ENCODE data around the gene KRT84. TPM values are rescaled to one million over a fixed set of nuclear protein-coding genes. Genes with fewer than 3 reads are reported as not detected.

The KRT84 gene
- polyA plus RNA-seq, 3 donors = not detected

GRCh38 chr12:52392465-52393007, 7.1 kb upstream of the KRT84 start:
- no peaks in the 10 kb centered on the region for H3K4me1 Mint-ChIP-seq
- H3K27me3 Mint-ChIP-seq (ENCODE audit: low read depth in 3 of 3) = peaks cover 2 to 9% (median 7%) of the 10 kb centered on the region in 3 donors
- no peaks in the 10 kb centered on the region for H3K9me3 Mint-ChIP-seq
- no peak for TF ChIP-seq CTCF (IDR thresholded peaks at IDR 0.05)
- Histone ChIP-seq H3K27me3 (ENCODE audit: control insufficient read depth in 2 of 2, insufficient read depth in 2 of 2, low read length in 2 of 2) (no peaks in the 10 kb centered on the region), H3K9me3 (replicated peaks in 1 of 2; ENCODE audit: control insufficient read depth in 1 of 2, insufficient read depth in 1 of 2, low read length in 2 of 2) (no peaks in the 10 kb centered on the region), H3K4me3 (replicated peaks in 1 of 3; ENCODE audit: low read depth in 2 of 3, low read length in 3 of 3) (no peak overlapping the region), H3K4me1 (ENCODE audit: control insufficient read depth in 1 of 2, insufficient read depth in 2 of 2, low read length in 2 of 2) (no peaks in the 10 kb centered on the region), H3K9ac (ENCODE audit: insufficient read depth, low read length, poor library complexity, severe bottlenecking) (no peak overlapping the region), H3K79me2 (ENCODE audit: insufficient read depth, low read length) (no peaks in the 10 kb centered on the region), H3K4me2 (replicated peaks; ENCODE audit: extremely low read depth, low read length, poor library complexity, severe bottlenecking) (no peak overlapping the region), H4K20me1 (ENCODE audit: insufficient read depth, low read length) (no peaks in the 10 kb centered on the region), H3K36me3 (replicated peaks in 1 of 2; ENCODE audit: control insufficient read depth in 1 of 2, insufficient read depth in 2 of 2, low read length in 2 of 2) (no peaks in the 10 kb centered on the region), H3K27ac (ENCODE audit: low read depth in 1 of 2, low read length in 2 of 2) (no peak overlapping the region), H2AFZ (ENCODE audit: insufficient read depth, low read depth, low read length, poor library complexity, severe bottlenecking) (no peak overlapping the region)
- H3K4me3 Mint-ChIP-seq = no peak overlapping the region
- WGBS (ENCODE audit: insufficient coverage) = 86% methylated on average over 2 of the region's 7 CpGs
- no peak for DNase-seq
- H3K36me3 Mint-ChIP-seq = no peaks in the 10 kb centered on the region
- intact Hi-C loops (cut with micrococcal nuclease) = no loop called here
- no peak overlapping the region for H3K27ac Mint-ChIP-seq

- no peak overlapping the region for H3K27ac Mint-ChIP-seq
- H3K27me3 Mint-ChIP-seq (ENCODE audit: low read depth in 3 of 3) = peaks cover 2 to 7% (median 5%) of the 10 kb centered on the region in 3 donors
- intact Hi-C loops (cut with micrococcal nuclease) = no loop called here
- Histone ChIP-seq H3K27ac (ENCODE audit: low read depth in 1 of 2, low read length in 2 of 2) (no peak overlapping the region), H4K20me1 (ENCODE audit: insufficient read depth, low read length) (no peaks in the 10 kb centered on the region), H3K9me3 (replicated peaks in 1 of 2; ENCODE audit: control insufficient read depth in 1 of 2, insufficient read depth in 1 of 2, low read length in 2 of 2) (no peaks in the 10 kb centered on the region), H3K9ac (ENCODE audit: insufficient read depth, low read length, poor library complexity, severe bottlenecking) (no peak overlapping the region), H3K4me3 (replicated peaks in 1 of 3; ENCODE audit: low read depth in 2 of 3, low read length in 3 of 3) (no peak overlapping the region), H3K4me2 (replicated peaks; ENCODE audit: extremely low read depth, low read length, poor library complexity, severe bottlenecking) (no peak overlapping the region), H3K79me2 (ENCODE audit: insufficient read depth, low read length) (no peaks in the 10 kb centered on the region), H3K36me3 (replicated peaks in 1 of 2; ENCODE audit: control insufficient read depth in 1 of 2, insufficient read depth in 2 of 2, low read length in 2 of 2) (no peaks in the 10 kb centered on the region), H3K27me3 (ENCODE audit: control insufficient read depth in 2 of 2, insufficient read depth in 2 of 2, low read length in 2 of 2) (no peaks in the 10 kb centered on the region), H2AFZ (ENCODE audit: insufficient read depth, low read depth, low read length, poor library complexity, severe bottlenecking) (no peak overlapping the region), H3K4me1 (ENCODE audit: control insufficient read depth in 1 of 2, insufficient read depth in 2 of 2, low read length in 2 of 2) (no peaks in the 10 kb centered on the region)
- no peaks in the 10 kb centered on the region for H3K36me3 Mint-ChIP-seq
- H3K4me1 Mint-ChIP-seq = no peaks in the 10 kb centered on the region
- DNase-seq = no peak
- WGBS (ENCODE audit: insufficient coverage) = 90% methylated on average over 4 of the region's 4 CpGs
- no peak for TF ChIP-seq CTCF (IDR thresholded peaks at IDR 0.05)
- H3K9me3 Mint-ChIP-seq = no peaks in the 10 kb centered on the region
- no peak overlapping the region for H3K4me3 Mint-ChIP-seq
Measured at GRCh38 chr12:52391618-52392002, 6.2 kb upstream of the KRT84 start.

All from CD14-positive monocyte (primary cell).